ENCODE results near the gene CALHM1. TPM values are rescaled to one million over a fixed set of nuclear protein-coding genes. Genes with fewer than 3 reads are reported as not detected.
"Not testable (repeated sequence)": the region's sequence is repeated elsewhere in the genome, so short reads cannot be mapped to it uniquely, and the experiment has no call there.

CALHM1 gene
- not detected for total RNA-seq

GRCh38 chr10:103458720-103459119 lies at the start of gene CALHM1:
Gene CALHM1 (minus strand): TSS chr10:103458900. CDS start chr10:103458751, 149 bp downstream.
- no peaks in the 10 kb centered on the region for H3K9me3 Mint-ChIP-seq
- DNase-seq (ENCODE audit: low spot score in 2 of 2) (no peak), ATAC-seq (peak in 1 of 2 donors; percentile 16)
- H3K27ac Mint-ChIP-seq = no peak within 1 kb of the TSS
- H3K36me3 Mint-ChIP-seq = no peaks in the 10 kb centered on the region

GRCh38 chr10:103507235-103508191 lies 48.8 kb upstream of the CALHM1 start:
- H3K27ac Mint-ChIP-seq = peak overlapping the region in 1 of 2 donors; percentile 11
- no peaks in the 10 kb centered on the region for H3K36me3 Mint-ChIP-seq
- H3K9me3 Mint-ChIP-seq = no peaks in the 10 kb centered on the region
- DNase-seq (ENCODE audit: low spot score in 2 of 2) = no peak
- ATAC-seq = no peak

GRCh38 chr10:103506061-103506460 lies 47.4 kb upstream of the CALHM1 start:
- H3K36me3 Mint-ChIP-seq = no peaks in the 10 kb centered on the region
- H3K9me3 Mint-ChIP-seq = no peaks in the 10 kb centered on the region

GRCh38 chr10:103504181-103504783 lies 45.6 kb upstream of the CALHM1 start:
- H3K36me3 Mint-ChIP-seq = no peaks in the 10 kb centered on the region
- DNase-seq (ENCODE audit: low spot score in 2 of 2) = peak; percentile 38 to 44
- peak overlapping the region in 1 of 2 donors; percentile 7 for H3K27ac Mint-ChIP-seq
- no peaks in the 10 kb centered on the region for H3K9me3 Mint-ChIP-seq
- peak; percentile 85 to 93 for ATAC-seq

More at GRCh38 chr10:103506061-103506460, 47.4 kb upstream of the CALHM1 start:
- ATAC-seq (no peak), DNase-seq (ENCODE audit: low spot score in 2 of 2) (peak in 1 of 2 donors; percentile 23)
- H3K27ac Mint-ChIP-seq = no peak overlapping the region

- DNase-seq (ENCODE audit: low spot score in 2 of 2); ATAC-seq; H3K9me3 Mint-ChIP-seq; H3K36me3 Mint-ChIP-seq; H3K27ac Mint-ChIP-seq: not testable (repeated sequence)
Observed at GRCh38 chr10:103503777-103504176, 45.1 kb upstream of the CALHM1 start.

GRCh38 chr10:103502849-103503660 lies 44.4 kb upstream of the CALHM1 start:
- DNase-seq (ENCODE audit: low spot score in 2 of 2) (no peak), ATAC-seq (no peak)
- no peaks in the 10 kb centered on the region for H3K9me3 Mint-ChIP-seq
- no peak overlapping the region for H3K27ac Mint-ChIP-seq
- H3K36me3 Mint-ChIP-seq = no peaks in the 10 kb centered on the region

- ATAC-seq (no peak), DNase-seq (ENCODE audit: low spot score in 2 of 2) (no peak)
- no peaks in the 10 kb centered on the region for H3K36me3 Mint-ChIP-seq
- H3K27ac Mint-ChIP-seq = no peak overlapping the region
- H3K9me3 Mint-ChIP-seq = no peaks in the 10 kb centered on the region
Observed at GRCh38 chr10:103501186-103501585, 42.5 kb upstream of the CALHM1 start.

GRCh38 chr10:103500481-103500880 lies 41.8 kb upstream of the CALHM1 start:
- DNase-seq (ENCODE audit: low spot score in 2 of 2) = no peak
- Mint-ChIP-seq H3K36me3 (no peaks in the 10 kb centered on the region), H3K9me3 (no peaks in the 10 kb centered on the region), H3K27ac (no peak overlapping the region)
- ATAC-seq = no peak

GRCh38 chr10:103499881-103500280 lies 41.2 kb upstream of the CALHM1 start:
- no peaks in the 10 kb centered on the region for H3K9me3 Mint-ChIP-seq
- no peak for DNase-seq (ENCODE audit: low spot score in 2 of 2)
- ATAC-seq = no peak
- H3K27ac Mint-ChIP-seq = no peak overlapping the region
- no peaks in the 10 kb centered on the region for H3K36me3 Mint-ChIP-seq

- no peak for ATAC-seq
- H3K27ac Mint-ChIP-seq = no peak overlapping the region
- H3K36me3 Mint-ChIP-seq = no peaks in the 10 kb centered on the region
- H3K9me3 Mint-ChIP-seq = no peaks in the 10 kb centered on the region
- DNase-seq (ENCODE audit: low spot score in 2 of 2) = no peak
Observed at GRCh38 chr10:103498936-103499638, 40.4 kb upstream of the CALHM1 start.

- no peak for DNase-seq (ENCODE audit: low spot score in 2 of 2)
- H3K9me3 Mint-ChIP-seq = no peaks in the 10 kb centered on the region
- H3K36me3 Mint-ChIP-seq = peaks cover 0 to 4% of the 10 kb centered on the region in 2 donors
- H3K27ac Mint-ChIP-seq = no peak overlapping the region
- ATAC-seq = no peak
Observed at GRCh38 chr10:103497161-103497915, 38.6 kb upstream of the CALHM1 start.

- no peak for ATAC-seq
- no peak for DNase-seq (ENCODE audit: low spot score in 2 of 2)
- no peak overlapping the region for H3K27ac Mint-ChIP-seq
- no peaks in the 10 kb centered on the region for H3K9me3 Mint-ChIP-seq
- H3K36me3 Mint-ChIP-seq = peaks cover 0 to 4% of the 10 kb centered on the region in 2 donors
Observed at GRCh38 chr10:103495321-103495720, 36.6 kb upstream of the CALHM1 start.

- DNase-seq (ENCODE audit: low spot score in 2 of 2) = peak in 1 of 2 donors; percentile 29
- H3K36me3 Mint-ChIP-seq = peaks cover 0 to 4% of the 10 kb centered on the region in 2 donors
- peak; percentile 10 to 27 for ATAC-seq
- H3K27ac Mint-ChIP-seq = peak overlapping the region in 1 of 2 donors; percentile 46
- H3K9me3 Mint-ChIP-seq = no peaks in the 10 kb centered on the region
Observed at GRCh38 chr10:103493916-103494877, 35.5 kb upstream of the CALHM1 start.

GRCh38 chr10:103493362-103493915 lies 34.7 kb upstream of the CALHM1 start, which contains the start of gene NEURL1:
Gene NEURL1 (plus strand): TSS chr10:103493705. CDS start chr10:103494388, 683 bp downstream.
- ATAC-seq (peak; percentile 21 to 26), DNase-seq (ENCODE audit: low spot score in 2 of 2) (no peak)
- H3K36me3 Mint-ChIP-seq = peaks cover 0 to 4% of the 10 kb centered on the region in 2 donors
- peak within 1 kb of the TSS in 1 of 2 donors; percentile 46 for H3K27ac Mint-ChIP-seq
- no peaks in the 10 kb centered on the region for H3K9me3 Mint-ChIP-seq
